Kidney (tissue), 2 donors: Measurements from ENCODE around the gene SYN1. TPM values are rescaled to one million over a fixed set of nuclear protein-coding genes. Genes with fewer than 3 reads are reported as not detected.

Experiments used
- microRNA-seq: library from miRNA; unstranded; fragments of <30 nt; microRNA quantifications from one replicate; pipeline ENCODE4 v1.2.0, GENCODE V29; 2020
- polyA plus RNA-seq: library from polyadenylated mRNA; stranded (reverse); fragments of 350-450 nt; fragmentation: Illumina TruSeq; extraction: RNeasy Lipid Tissue Mini Kit (QIAGEN cat#74804); gene quantifications from one replicate; pipeline ENCODE4 v1.2.3, GENCODE V29; 2014; ENCODE audit warnings: low read depth, low replicate concordance; ENCODE audit not compliant: insufficient read depth
- total RNA-seq: library from RNA; stranded (reverse); fragmentation: NEBNext Ultra II Directional; extraction: Animal tissue kit (Norgen Biotek cat#: 25700); gene quantifications from one replicate; pipeline ENCODE4 v1.2.1, GENCODE V29; 2021
- donor health status: DM: yes; HTN: yes; CAD: no.

The SYN1 gene
- total and polyA plus RNA-seq, 2 donors from 2014 or later = 0.85 to 0.88 TPM

Small RNA genes lying within 50 kb of the gene (microRNA-seq; reads per million reads assigned to microRNA genes)
- gene MIR4769 = 1.0 reads per million

Other genes with a start within 250 kb of the SYN1 start
- gene ZNF157, start 249.3 kb downstream of the SYN1 start, total RNA-seq = 0.57 TPM
- gene ZNF157, start 249.3 kb downstream of the SYN1 start, polyA plus RNA-seq = 0.17 TPM
- gene ZNF41, start 136.6 kb downstream of the SYN1 start, total RNA-seq = 12.7 TPM
- 2.5 TPM for gene ZNF41, start 136.6 kb downstream of the SYN1 start, polyA plus RNA-seq
- gene ARAF, start 58.7 kb downstream of the SYN1 start, total RNA-seq = 79.4 TPM
- 105 TPM for gene ARAF, start 58.7 kb downstream of the SYN1 start, polyA plus RNA-seq
- 551 TPM for gene TIMP1, start 37.4 kb downstream of the SYN1 start, total RNA-seq
- 382 TPM for gene TIMP1, start 37.4 kb downstream of the SYN1 start, polyA plus RNA-seq
- 8.3 TPM for gene CFP, start 10.1 kb upstream of the SYN1 start, total RNA-seq
- 2.1 TPM for gene CFP, start 10.1 kb upstream of the SYN1 start, polyA plus RNA-seq
- gene ELK1, start 30.7 kb upstream of the SYN1 start, total RNA-seq = 26.9 TPM
- 10.5 TPM for gene ELK1, start 30.7 kb upstream of the SYN1 start, polyA plus RNA-seq
- gene UXT, start 39.3 kb upstream of the SYN1 start, total RNA-seq = 88.0 TPM
- gene UXT, start 39.3 kb upstream of the SYN1 start, polyA plus RNA-seq = 210 TPM
- 16.1 TPM for gene ZNF81, start 217.0 kb upstream of the SYN1 start, total RNA-seq
- gene ZNF81, start 217.0 kb upstream of the SYN1 start, polyA plus RNA-seq = 2.5 TPM